A549 (cell line): ENCODE data around the gene DSTN.
A peak's percentile ranks its signal among the peaks of the same experiment; 100 is the strongest.

ENCODE experiments used
- BHLHE40 ChIP-seq: IDR thresholded peaks from 2 replicates; pipeline ENCODE4 v1.6.1; 2012; ENCODE audit warnings: low read depth, low read length, inconsistent platforms
- JUN ChIP-seq, 2 experiments: fragments of >200 bp; sonication (Bioruptor Twin); formaldehyde crosslinking; IDR thresholded peaks; 2 replicates in 1 of 2; 3 replicates in 1 of 2; pipeline ENCODE4 v1.6.1; 2016 to 2017
- POLR2AphosphoS2 ChIP-seq: conservative IDR thresholded peaks from 2 replicates; pipeline ENCODE4 v1.6.1; 2012; ENCODE audit warnings: low read length, improper control_type of control experiment, inconsistent platforms
- RAD21 ChIP-seq, 2 experiments: fragments of >200 bp in 1 of 2; sonication (Bioruptor Twin) in 1 of 2; formaldehyde crosslinking in 1 of 2; IDR thresholded peaks in 1 of 2; conservative IDR thresholded peaks in 1 of 2; 2 replicates in 1 of 2; 3 replicates in 1 of 2; pipeline ENCODE4 v1.6.1; 2012 to 2018; ENCODE audit warnings: inconsistent platforms in 1 of 2
- TF ChIP-seq, protein P1 (sequence below): fragments of 200-600 bp; sonication (generic); IDR thresholded peaks from 2 replicates; pipeline ENCODE4 v1.6.1; 2016; ENCODE audit warnings: antibody characterized with exemption, mild to moderate bottlenecking, moderate library complexity
- TF ChIP-seq, protein P2 (sequence below): fragments of >200 bp; sonication (Bioruptor Twin); formaldehyde crosslinking; IDR thresholded peaks from 3 replicates; pipeline ENCODE4 v1.5.1; 2016

DNA sequence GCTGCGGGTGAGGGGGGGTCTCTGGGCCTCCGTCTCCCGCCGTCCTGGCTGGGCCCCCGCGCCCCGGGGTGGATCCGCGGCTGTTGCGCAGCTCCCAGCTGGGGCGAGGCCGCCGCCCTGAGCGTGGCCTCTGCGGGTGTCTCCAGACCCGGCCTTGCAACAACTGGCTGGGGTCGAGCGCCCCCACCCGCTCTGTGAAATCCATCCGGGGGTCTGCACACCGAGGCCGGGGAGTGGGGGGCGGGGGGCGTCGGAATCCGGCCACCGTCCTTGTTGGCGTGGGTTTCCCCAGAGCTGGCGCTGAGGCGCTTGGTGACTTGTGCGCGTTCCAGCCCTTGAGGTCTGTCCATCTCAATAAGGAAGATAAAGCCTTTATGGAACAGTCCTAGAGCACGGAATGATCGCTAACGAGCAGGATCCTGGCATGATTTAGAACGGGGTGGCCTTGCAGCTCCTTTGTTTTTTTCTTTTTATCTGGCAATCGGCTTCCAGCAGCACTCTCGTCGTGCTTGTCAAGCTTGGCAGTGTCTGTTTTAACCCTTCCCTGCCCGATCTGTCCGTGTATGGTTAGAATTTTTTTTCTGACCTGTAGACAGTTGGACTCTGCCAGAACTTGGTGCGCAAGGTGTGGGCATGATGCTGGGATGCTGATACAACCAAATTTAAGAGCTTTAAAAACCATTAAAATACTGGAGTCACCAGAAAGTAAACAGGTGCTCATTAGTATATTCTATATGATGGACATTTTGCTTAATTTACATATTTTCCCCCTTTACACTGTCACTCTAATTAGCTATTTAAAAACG is 675 bp downstream of the DSTN start:
- TF ChIP-seq POLR2AphosphoS2 (no peak), JUN (IDR thresholded peaks at IDR 0.05) (no peak), RAD21 (conservative IDR thresholded peaks at IDR 0.05 in 1 of 2, IDR thresholded peaks at IDR 0.05 in 1 of 2) (peak; percentile 19 to 42; a peak in 4 of 5 replicates), BHLHE40 (no peak)
- TF ChIP-seq, protein P1, sequence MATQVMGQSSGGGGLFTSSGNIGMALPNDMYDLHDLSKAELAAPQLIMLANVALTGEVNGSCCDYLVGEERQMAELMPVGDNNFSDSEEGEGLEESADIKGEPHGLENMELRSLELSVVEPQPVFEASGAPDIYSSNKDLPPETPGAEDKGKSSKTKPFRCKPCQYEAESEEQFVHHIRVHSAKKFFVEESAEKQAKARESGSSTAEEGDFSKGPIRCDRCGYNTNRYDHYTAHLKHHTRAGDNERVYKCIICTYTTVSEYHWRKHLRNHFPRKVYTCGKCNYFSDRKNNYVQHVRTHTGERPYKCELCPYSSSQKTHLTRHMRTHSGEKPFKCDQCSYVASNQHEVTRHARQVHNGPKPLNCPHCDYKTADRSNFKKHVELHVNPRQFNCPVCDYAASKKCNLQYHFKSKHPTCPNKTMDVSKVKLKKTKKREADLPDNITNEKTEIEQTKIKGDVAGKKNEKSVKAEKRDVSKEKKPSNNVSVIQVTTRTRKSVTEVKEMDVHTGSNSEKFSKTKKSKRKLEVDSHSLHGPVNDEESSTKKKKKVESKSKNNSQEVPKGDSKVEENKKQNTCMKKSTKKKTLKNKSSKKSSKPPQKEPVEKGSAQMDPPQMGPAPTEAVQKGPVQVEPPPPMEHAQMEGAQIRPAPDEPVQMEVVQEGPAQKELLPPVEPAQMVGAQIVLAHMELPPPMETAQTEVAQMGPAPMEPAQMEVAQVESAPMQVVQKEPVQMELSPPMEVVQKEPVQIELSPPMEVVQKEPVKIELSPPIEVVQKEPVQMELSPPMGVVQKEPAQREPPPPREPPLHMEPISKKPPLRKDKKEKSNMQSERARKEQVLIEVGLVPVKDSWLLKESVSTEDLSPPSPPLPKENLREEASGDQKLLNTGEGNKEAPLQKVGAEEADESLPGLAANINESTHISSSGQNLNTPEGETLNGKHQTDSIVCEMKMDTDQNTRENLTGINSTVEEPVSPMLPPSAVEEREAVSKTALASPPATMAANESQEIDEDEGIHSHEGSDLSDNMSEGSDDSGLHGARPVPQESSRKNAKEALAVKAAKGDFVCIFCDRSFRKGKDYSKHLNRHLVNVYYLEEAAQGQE, result no peak
- TF ChIP-seq, protein P2, sequence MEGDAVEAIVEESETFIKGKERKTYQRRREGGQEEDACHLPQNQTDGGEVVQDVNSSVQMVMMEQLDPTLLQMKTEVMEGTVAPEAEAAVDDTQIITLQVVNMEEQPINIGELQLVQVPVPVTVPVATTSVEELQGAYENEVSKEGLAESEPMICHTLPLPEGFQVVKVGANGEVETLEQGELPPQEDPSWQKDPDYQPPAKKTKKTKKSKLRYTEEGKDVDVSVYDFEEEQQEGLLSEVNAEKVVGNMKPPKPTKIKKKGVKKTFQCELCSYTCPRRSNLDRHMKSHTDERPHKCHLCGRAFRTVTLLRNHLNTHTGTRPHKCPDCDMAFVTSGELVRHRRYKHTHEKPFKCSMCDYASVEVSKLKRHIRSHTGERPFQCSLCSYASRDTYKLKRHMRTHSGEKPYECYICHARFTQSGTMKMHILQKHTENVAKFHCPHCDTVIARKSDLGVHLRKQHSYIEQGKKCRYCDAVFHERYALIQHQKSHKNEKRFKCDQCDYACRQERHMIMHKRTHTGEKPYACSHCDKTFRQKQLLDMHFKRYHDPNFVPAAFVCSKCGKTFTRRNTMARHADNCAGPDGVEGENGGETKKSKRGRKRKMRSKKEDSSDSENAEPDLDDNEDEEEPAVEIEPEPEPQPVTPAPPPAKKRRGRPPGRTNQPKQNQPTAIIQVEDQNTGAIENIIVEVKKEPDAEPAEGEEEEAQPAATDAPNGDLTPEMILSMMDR, result peak; percentile 39; the same call in 2 of the 3 replicates
